HT-29 (cell line): ENCODE data around the gene DAB2IP. TPM values are rescaled to one million over a fixed set of nuclear protein-coding genes. Genes with fewer than 3 reads are reported as not detected.
"Not testable (repeated sequence)": the region's sequence is repeated elsewhere in the genome, so short reads cannot be mapped to it uniquely, and the experiment has no call there.

Source experiments
- DNase-seq: peaks from one replicate; pipeline ENCODE4 v3.0.0-alpha.2; 2015; ENCODE audit warnings: low spot score
- total RNA-seq: library from RNA; depleted of rRNA; stranded (reverse); fragments of >200 nt; shearing (Covaris generic); gene quantifications from 2 replicates; pipeline ENCODE4 v1.2.3, GENCODE V29; 2014; rRNA removed

Gene DAB2IP
- 47.4 and 58.1 TPM in 2 replicates for total RNA-seq

DNA sequence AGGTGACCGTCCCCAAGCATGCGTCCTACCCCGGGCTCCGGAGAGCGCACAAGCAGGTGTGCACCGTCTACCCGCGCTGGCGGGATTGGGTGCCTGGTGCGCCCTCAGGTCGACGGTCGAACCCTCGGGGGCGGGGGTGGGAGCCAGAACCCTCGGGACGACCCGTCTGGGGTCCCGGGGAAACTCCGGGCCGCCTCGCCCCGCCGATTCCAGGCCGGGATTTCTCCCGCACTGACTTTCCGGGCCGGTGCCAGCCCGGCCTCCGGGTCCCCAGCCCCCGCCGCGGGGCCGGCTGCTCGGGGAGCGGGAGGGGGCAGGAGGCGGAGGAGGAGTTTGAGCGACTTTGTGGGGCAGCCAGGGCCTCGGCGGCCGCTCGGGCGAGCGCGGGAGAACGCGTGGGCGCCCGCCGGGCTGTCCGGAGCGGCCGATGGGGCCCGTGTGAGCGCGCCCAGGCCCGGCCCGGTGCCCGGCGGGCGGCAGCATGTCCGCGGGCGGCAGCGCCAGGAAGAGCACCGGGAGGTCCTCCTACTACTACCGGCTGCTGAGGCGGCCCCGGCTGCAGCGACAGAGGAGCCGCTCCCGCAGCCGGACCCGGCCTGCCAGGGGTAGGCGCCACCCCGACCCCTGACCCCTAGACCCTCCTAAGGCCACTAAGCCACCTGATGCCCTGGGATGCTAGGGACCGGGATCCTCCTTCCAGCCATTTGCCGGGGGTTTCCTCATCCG lies at the start of gene DAB2IP:
TSS of gene DAB2IP (plus strand) at position 340 of the 726 bp plus-strand sequence. CDS start at position 482, 142 bp downstream.
- DNase-seq = peak; percentile 44

DNA sequence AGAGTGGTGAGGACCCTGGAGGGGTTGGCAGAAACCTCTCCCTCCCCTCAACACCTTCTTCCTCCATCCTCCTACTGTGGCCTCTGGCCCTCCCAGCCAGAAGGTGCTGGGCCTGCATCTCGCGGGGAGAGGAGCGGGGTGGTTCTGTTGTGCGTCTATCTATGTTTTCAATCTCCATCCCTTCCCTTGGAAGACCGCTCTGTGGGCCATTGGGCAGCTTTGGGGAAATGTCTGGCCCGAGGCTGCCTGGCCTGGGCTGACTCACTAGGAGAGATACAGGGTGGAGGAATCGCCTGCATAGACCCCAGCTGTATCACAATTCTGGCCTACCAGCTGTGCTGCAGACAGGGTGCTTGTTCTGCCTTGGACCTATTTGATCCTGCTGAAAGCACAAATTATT lies 48.4 kb upstream of the DAB2IP start:
- DNase-seq = no peak

DNA sequence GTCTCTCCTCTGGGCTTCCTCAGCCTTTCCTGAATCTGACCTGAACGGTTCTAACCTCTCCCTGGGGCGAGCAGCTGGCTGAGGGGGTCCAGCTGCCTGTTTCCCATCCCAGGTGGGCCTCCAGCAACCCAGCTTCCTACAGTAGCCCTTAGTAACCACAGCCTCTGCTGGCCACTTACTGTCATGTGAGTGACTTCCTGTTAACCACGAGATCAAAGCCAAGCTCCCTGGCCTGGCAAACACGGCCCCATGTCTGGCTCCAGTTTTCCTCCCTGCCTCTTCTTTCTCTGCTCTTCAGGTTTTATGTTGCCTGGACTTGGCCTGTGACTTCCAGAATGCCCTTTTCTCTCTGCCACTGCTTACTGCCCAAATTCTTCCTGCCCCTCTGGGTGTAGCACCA lies 47.2 kb upstream of the DAB2IP start:
- DNase-seq = no peak

DNA sequence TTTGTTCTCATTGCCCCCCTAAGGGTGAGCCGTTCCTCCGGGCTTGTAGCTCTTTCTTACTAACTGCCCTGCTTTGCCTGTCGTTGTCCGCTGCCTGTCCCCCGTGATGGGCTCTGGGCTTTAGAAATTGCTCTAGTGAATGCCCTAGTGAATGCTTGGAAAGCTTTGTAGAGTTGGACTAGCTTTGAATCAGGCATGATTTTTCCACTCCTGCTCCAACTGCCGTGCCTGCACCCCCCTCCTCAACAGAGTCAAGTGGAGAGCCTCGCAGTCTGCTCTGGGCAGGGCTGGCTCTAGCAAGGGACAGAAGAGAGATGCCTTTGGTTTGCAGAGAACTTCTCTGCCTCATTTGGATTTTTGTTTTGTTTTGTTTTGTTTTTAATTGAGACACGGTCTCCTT lies 46.8 kb upstream of the DAB2IP start:
- DNase-seq = no peak

DNA sequence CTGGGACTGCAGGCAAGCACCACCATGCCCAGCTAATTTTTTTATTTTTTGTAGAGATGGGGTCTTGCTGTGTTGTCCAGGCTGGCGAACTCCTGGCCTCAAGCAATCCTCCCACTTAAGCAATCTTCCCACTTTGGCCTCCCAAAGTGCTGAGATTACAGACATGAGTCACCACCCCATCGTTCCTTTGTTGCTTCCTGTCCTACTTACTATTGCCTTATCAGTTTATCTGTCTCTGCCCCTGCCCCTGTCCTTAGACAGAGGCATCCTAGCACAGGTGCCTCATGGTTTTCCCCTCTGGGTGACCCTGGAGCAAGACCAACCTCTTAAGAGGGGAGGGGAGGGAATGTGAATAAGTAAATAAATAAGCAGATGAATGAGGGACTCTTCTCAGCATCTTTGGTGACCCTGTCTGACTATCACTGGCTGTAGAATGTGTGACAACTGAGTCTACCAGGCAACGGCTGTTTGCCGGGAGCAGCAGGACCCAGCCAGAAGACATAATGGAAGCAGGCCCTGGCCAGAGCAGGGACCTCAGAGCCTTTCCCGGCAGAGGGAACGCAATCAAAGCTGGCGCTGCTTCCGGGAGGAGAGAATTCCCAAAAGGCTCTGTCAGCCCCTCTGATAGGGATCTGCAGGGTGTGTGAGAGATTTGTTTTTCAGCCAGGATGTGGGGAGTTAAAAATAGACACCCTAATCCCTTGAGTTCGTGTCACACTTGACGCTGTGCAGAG lies 43.8 kb upstream of the DAB2IP start:
- DNase-seq = no peak

DNA sequence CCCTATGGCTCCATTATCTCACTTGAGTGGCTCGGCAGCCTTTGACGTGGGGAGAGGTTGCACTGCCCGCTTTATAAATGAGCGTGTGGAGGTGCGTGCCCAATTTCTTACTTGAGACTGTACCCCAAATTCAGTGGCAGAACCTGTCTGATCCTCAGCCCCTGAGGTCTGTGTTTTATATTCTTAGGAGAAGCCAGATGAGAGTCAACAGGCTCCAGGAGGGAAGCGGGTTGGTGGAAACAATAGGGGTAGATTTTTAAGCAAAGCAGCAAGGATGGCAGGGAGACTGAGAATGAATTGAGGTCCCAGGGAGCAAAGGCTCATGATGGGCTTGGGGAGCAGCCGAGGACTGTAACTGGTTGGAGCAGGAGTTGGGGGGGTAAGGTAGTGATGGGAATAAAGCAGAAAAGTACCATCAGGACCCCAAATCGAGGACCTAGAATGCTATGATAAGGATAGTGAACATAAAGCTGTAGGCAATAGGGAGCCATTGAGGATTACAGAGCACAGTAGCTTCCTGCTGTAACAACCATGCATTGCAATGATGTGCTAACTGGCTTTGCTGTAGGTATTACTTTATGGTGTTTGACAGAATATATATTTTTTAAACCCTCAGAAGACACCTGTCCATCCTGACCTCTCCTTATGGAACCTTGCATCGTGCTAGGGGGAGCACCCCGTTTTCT lies 43.1 kb upstream of the DAB2IP start:
- no peak for DNase-seq

DNA sequence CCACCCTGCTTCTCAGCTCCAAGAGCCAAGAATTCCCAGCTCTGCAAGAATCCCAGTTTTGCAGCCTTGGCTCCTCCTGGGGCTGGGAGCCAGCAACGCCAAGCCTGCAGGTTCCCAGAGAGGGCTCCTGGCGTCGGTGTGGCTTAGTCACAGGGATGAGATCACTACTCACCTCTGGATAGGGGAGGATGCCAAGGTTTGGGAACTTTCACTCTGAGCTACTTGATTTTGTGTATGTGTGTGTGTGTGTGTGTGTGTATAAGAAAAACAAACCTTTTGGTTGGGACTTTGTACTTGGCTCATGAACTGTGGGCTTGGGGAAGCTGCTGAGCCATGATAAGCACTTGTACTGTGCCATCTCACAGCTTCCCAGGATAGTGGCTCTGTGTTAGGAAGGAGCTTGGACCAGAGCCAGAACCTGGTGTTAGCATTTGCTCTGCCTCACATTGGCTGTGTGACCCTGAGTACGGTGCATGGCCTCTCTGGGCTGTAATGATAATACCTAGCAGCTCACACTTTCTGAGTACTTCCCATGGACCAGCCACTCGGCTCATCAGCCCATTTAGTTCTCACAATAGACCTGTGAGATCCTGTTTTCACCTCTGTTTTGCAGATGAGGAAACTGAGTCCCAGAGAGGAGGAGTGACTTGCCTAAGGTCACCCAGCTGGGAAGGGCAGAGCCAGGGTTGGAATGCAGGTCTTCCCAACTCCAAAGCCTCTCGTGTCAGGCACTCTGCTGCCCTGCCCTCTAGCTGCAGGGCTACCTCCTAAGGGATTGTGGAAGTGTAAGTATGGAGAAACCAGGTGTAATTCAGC lies 41.4 kb upstream of the DAB2IP start:
- peak; percentile 67 for DNase-seq

DNA sequence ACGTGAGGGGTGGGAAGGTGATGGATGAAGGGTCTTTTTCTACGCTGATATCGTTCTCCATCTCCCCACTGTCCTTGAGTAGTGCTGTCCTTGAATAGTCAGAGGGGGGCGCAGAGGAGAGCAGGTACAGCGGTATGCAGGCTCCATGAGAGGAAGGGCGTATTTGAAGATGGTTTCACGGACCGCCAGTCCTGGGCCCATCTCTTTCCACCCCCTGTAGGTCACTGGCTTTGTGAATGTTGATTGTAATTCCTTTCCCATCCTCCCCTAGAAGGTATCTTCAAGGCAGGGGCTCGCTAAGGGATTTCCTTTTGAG lies 40.8 kb upstream of the DAB2IP start:
- DNase-seq = no peak

DNA sequence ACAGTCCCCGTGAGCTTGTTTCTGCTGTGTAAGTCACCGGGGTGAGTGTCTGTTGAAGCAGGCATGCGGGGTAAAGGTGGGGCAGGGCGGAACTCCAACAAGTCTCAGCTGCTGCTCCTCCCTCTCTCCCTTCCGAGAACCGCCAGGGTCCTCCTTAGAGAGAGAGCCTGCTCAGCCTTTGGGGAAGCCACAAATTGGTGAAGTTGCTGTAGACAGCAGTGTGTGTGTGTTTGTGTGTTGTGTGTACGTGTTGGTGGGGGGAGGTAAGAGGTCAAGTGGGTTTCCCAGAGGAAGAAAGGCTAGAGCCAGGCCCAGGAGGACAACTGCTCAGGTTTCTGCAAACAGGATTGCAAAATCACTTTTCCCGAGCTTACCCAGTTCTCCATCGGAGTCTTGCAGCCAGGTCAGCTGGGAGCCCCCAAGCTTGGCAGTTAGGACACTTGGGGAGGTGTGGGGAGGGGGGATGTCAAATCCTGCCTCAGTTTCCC lies 38.9 kb upstream of the DAB2IP start:
- peak; percentile 65 for DNase-seq

DNA sequence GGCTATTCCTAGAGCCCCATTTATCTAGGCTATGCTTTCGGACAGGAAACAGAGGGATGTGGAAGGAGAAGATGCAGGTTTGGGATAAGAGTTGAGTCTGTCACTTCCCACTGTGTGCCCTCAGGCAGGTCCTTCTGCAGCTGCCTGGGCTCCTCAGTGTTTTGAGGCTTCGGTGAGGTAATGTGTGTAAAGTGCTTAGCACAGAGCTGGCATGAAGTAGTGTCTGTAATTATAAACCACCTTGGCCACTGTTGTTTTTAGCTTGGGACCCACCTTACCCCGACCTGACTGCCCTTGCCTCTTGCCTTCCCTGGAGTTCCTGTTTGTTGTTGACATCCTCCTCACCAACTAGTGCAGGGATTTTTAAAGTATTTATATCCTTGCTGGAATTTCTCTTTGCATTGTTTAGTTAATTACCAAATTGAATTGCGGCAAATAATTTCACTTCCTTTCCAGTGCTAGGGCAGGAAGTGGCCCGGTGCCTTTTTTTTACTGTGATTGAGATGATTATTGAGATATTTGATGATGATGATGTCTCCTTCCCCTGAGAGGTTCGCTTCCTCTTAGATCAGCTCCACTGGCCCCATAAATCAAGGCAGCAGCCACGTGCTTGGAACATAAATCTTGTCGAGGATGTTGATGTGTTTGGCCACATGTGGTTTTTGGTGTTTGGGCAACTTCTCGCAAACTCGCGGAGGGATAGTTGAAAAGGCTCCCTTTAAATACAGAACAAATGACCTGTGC lies 38.3 kb upstream of the DAB2IP start:
- DNase-seq = peak; percentile 35

DNA sequence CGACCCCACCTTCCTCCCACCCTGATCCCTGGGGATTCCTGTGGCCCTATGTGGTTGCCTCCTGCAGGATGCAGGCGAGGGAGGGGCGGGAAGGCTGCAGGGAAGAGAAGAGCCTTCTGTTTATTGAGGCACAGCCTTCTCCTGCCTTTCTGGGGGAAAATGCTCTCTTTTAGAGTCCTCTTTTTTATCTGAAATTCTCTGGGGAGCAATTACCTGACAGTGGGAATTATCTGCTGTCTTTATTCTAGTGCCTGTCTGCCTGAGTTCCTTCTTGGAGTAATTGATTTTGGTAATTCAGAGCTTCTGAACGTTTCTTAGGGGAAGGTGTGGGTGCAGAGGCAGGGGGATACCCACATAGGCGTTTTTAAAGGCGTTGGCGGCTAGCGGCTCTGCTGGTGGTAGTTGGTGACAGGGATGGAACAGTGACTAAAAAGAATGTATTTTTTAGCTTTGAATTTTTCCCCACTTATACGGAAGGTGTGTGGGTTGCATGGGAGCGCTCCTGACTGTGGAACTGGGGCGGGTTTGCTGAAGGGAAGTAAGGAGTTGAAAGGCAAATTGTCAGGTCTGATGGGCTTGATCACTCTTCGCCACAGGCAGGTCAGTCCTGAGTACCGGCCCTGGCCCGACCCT lies 35.2 kb upstream of the DAB2IP start:
- no peak for DNase-seq

DNA sequence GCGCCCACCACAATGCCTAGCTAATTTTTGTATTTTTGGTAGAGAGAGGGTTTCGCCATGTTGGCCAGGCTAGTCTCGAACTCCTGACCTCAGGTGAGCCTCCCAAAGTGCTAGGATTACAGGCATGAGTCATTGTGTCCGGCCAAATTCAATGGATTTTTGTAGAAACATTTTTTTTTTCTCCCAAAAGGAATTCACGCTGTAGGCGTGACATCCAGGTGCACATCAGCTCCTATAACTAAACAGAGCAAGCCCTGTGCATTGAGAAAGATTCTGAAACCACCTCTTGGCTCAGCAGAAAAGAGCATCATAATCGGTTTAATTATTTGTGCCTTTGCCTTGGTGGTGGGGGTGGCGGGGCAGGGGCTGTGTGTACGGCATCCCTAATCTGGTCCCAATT lies 32.9 kb upstream of the DAB2IP start:
- DNase-seq = no peak

DNA sequence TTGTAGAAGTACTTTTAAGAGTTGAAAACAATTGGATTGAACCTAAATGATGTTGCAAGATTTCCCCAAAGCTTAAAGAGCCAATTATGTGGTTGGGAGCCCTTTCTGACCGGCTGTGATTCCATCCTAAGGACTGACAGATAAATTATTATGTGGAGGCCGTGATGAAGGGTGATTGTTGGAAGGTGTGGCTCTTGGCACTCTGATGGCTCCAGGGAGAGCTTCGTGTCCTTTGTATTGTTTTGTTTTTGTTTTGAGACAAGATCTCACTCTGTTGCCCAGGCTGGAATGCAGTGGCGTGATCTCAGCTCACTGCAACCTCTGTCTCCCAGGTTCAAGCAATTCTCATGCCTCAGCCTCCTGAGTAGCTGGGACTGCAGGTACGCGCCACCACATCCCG lies 32.5 kb upstream of the DAB2IP start:
- not testable (repeated sequence) for DNase-seq

DNA sequence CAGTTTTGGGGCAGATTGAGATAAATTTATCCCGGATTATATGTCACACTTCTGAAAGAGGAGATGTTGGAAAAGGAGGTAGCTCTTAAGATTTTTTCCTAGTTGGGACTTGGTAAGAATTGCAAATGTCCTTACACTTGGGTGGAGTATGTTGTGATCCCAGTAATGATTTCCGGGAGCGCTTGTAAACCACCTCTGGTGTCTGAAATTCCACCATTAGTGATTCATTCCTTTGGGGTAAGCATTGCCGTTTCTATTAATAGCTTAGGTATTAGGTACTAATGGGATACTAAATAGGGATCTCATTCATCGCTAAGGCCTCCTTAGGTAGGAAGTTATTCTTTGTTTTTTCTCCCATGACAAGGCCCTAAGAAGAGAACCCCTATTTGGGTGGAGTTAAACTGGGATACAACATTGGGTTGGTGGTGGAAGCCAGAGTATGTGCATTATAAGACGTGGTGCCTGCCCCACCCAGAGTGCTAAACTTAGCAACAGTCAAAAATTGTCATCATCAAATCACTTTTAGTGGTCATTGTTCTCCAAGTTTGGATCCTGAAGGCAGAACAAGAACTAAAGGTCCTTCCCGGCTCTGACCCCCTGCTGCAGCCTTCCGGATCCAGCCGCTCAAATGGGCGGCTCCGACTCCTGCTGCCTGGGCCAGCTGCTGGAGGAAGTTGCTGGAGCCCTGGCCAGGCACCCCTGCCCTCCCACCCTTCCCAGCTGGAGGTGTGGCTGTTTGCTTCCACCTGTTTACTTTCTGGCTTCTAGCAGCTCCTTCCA lies 31.7 kb upstream of the DAB2IP start:
- peak; percentile 35 for DNase-seq

DNA sequence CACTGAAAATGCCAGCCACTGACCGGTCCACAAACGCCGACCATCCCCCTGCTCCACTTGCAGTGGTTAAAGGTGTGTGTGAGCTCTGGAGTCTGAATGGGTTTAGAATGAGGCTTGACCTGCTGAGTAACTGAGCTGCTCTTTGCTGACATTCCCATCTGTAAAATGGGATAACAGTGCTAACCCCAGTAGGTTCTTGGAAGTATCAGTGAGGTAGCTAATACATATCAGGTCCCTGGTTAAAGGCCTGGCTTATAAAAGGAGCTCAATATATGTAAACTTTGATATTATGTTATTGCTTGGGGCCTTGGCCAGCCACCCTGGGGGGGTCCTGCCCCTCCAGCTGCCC lies 31.1 kb upstream of the DAB2IP start:
- DNase-seq = no peak

DNA sequence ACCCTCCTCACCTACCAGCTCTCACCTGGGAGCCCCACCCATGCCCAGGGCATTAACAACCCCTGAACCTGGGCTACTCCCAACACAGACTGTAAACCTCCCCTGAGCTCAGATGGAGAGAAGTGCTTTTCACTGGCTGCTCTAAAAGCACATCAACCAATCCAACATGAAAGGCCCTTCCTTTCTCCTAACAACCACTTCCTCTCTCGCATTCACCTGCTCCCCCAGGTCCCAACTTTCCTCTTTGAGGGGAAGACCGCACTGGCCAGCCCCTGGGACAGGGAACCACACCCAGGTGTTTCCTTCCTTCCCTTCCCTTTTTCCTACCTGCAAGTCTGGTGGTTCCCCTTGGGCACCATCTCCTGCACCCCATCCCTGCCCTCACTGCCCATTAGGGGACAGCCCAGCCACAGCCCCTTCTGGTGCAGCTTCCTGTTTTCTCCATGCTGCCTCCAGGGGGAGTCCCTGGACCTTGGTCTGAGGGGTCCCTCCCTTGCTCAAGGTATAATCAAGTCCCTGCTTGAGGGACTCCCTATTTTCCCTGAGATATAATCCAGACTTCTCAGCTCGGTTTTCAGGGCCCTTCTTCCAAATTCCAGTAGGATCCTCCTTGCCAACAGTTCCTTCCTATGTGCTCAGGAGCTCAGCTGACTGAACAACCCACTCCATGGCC lies 30.5 kb upstream of the DAB2IP start:
- DNase-seq = peak; percentile 51

DNA sequence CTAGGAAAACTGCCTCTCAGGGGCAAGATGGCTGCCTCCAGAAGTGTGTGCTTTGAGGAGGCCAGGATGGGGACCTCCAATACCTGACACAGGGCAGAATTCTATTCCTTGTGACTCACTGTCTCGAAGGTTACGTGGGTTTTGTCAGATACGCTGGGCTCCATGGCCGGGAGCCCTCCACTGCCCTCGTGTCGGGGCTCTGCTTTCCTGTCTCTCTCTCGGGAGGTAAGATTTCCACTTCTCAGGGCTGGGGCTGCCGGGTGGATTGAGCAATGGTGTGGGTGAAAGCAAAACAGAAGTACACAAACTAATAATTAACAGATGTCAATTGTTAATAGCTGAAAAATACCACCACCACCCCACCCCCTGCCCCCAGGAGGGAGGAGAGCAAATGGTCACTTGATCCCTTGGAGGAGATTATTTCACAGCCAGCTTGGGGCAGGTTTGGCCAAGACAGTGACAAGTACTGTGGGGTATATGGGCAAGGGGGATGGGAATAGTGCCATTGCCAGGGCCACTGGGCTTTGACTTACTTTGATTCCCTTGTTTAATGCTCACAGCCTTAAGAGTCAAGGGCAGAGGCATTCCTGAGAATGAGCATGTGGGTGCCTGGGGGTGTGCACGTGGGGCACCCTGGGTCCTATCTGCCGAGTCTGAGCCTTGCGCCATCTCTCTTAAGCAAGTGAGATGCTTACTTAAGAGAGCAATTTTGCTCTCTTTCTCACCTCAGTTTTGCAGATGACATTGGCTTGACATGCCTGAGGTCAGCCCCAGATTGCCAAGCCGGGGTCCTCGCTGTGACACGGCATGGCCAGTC lies 28.8 kb upstream of the DAB2IP start:
- no peak for DNase-seq

DNA sequence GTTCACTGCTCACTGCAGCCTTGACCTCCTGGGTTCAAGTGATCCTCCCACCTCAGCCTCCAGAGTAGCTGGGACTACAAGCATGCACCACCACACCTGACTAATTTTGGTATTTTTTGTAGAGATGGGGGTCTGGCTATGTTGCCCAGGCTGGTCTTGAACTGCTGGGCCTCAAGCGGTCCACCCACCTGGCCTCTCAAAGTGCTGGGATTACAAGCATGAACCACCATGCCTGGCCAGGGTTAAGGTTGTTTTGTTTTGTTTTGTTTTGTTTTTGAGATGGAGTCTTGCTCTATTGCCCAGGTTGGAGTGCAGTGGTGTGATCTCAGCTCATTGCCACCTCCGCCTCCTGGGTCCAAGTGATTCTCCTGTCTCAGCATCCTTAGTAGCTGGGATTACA lies 28.0 kb upstream of the DAB2IP start:
- not testable (repeated sequence) for DNase-seq
